ENCODE measurements around the gene DIP2A. TPM values are rescaled to one million over a fixed set of nuclear protein-coding genes. Genes with fewer than 3 reads are reported as not detected.
"Not testable (repeated sequence)": the region's sequence is repeated elsewhere in the genome, so short reads cannot be mapped to it uniquely, and the experiment has no call there.

The DIP2A gene
- total RNA-seq, 1 experiment from 2014 or later: 14.6 TPM

DNA sequence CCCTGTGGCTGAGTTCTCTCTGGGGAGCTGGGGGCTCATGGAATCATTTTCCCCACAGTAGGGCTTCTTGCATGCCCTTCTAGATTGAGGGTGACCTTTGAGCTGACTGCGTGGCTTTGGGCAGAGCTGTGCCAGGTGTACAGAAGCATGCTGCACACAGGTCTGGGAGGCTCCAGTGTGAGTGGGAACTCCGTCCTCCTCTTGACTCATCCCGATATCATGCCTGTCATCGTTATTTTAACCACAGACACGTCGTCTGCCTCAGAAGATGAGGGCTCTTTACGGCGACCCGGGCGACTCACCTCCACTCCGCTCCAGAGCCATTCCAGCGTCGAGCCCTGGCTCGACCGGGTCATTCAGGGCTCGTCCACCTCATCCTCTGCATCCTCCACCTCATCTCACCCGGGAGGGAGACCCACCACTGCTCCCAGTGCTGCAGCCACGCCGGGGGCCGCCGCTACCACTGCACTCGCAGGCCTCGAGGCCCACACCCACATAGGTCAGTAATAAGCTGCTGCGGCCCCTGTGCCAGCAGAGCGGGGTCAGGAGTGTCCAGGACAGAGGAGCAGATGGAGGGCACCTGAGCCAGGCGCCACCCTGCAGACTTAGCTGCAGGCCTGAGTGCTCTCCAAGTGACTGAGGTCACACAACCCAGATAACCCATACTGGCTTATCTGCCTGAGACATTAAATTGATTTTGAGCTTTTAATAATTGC, 39.8 kb downstream of the DIP2A start:
- in situ Hi-C loops (cut with HindIII; ENCODE audit: low pct_unique_long_range_greater_than_20kb, low sequenced_read_pairs): no loop called here
- DNase-seq (ENCODE audit: low read depth): peak; percentile 47

DNA sequence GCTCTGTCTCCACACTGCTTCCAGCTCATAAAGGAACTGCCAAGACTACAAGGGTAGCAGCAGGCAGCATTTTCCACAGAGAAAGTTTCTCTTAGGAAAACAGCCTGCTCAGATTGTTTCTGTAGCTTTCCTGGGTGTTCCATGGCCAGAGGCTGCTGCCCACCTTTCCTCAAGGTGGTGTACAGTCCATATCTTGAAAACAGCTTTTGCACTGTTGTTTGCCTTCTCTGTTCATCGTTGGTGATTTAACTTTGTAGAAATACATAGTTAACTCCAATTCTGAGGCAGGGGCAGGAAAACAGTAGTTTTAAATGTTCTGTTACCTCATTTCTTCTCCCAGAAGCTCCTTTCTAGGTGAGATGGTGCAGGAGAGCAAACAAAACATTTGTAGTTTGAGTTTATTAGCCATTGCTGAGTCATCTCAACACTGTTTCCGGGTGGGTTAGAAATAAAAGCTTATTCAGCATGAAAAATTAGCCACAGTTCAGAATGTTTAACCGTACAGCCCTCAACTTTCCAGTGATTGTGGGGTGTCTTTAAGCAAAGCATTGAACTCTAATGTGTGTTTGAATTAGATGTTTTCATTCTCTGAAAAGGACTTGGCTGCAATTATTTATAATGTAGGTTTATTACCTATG, 41.7 kb downstream of the DIP2A start:
- peak; percentile 35 for DNase-seq (ENCODE audit: low read depth)
- in situ Hi-C loops (cut with HindIII; ENCODE audit: low pct_unique_long_range_greater_than_20kb, low sequenced_read_pairs): no loop called here

DNA sequence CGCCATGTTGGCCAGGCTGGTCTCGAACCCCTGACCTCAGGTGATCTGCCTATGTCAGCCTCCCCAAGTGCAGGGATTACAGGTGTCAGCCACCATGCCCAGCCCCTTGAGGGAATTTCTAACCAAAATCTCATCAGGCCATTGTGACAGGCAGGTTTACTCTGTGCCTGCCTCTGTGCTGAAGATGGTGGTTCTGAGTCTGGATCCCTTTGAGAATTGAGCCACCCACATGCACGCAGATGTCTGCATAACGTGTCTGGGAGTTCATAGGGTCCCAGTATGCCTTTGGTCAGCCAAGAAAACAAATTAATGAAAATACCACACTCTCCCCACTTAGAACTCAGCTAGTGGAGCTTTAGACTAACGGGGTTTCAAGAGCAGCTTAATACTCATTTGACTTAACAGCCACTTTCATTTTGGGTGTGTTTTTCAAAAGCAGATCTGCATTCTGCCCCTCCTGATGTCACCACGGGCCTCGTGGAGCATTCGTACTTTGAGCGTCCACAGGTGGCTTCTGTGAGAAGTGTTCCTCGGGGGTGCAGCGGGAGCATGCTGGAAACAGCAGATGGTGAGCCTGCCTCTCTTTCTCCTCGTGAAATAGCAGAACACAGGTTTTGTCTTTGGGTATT, 45.3 kb downstream of the DIP2A start:
- in situ Hi-C loops (cut with HindIII; ENCODE audit: low pct_unique_long_range_greater_than_20kb, low sequenced_read_pairs): no loop called here
- no peak for DNase-seq (ENCODE audit: low read depth)

DNA sequence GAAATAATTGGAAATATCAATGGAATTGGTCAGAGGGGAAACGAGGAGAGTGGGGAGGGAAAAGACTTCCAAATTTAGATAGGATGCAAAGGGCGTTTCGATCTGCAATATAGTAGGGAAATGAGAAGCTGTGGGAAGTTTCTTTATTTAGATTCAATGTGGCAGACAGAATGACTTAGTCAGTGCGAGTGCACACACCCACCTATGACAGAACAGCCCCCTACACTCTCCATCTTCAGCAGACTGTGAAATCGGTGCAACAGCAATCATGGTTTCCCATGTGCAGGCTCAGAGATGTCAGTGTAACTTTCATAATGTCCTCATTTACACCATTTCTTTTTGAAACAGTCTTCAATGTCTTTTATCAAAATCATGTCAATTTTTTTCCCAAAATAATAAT, 46.0 kb downstream of the DIP2A start:
- in situ Hi-C loops (cut with HindIII; ENCODE audit: low pct_unique_long_range_greater_than_20kb, low sequenced_read_pairs): no loop called here
- no peak for DNase-seq (ENCODE audit: low read depth)

DNA sequence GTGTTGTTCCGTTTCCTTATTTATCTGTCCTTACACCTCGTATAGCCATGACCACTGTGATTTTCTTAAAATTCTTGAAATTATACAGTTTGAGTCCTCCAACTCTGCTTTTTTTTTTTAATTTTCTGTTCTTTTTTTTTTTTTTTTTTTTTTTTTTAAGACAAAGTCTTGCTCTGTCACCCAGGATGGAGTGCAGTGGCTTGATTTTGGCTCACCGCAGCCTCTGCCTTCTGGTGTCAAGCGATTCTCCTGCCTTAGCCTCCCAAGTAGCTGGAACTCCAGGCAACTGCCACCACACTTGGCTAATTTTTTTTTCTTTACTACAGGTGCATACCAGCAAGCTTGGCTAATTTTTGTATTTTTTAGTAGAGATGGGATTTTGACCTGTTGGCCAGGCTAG, 48.9 kb downstream of the DIP2A start:
- no peak for DNase-seq (ENCODE audit: low read depth)
- in situ Hi-C loops (cut with HindIII; ENCODE audit: low pct_unique_long_range_greater_than_20kb, low sequenced_read_pairs): no loop called here

DNA sequence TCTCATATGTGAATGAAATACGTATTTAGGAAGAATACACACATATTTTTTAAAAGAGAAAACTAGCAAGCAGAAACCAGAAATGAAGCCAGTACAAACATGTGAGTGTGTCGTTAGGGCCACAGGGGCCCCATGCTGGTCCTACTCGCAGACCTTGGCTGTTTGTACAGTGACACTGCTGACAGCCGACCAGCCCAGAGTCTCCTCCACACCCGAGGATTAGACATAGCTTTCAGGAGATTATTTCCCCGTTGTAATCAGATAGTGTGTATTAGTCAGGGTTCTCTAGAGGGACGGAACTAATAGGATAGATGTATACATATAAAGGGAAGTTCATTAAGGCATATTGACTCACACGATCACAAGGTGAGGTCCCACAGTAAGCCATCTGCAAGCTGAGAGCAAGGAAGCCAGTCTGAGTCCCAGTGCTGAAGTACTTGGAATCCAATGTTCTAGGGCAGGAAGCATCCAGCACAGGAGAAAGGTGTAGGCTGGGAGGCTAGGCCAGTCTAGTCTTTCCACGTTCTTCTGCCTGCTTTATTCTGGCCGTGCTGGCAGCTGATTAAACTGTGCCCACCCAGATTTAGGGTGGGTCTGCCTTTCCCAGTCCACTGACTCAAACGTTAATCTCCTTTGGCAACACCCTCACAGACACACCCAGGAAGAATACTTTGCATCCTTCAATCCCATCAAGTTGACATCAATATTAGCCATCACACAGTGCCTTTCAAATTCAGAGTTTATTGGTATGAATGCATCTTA, 51.2 kb downstream of the DIP2A start:
- in situ Hi-C loops (cut with HindIII; ENCODE audit: low pct_unique_long_range_greater_than_20kb, low sequenced_read_pairs): no loop called here
- no peak for DNase-seq (ENCODE audit: low read depth)

DNA sequence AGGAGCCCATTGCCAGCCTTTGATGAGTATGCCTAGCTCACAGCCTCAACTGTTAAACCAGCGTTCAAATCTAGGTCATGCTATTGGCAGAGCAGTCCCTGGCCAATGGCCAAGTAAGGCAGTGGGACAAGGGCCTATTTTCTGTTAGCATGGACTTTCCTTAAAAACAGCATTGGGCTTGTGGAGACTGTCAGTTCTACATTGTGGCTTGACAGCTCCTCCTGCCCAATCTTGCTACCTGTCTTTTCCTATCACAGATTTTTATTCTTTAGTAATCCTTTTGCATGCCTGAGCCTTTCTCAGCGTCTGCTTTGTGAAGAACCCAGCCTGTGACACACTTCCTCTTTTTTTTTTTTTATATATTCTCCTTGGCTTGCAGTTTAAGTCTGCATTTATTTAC, 56.4 kb downstream of the DIP2A start:
- in situ Hi-C loops (cut with HindIII; ENCODE audit: low pct_unique_long_range_greater_than_20kb, low sequenced_read_pairs): no loop called here
- DNase-seq (ENCODE audit: low read depth): no peak

DNA sequence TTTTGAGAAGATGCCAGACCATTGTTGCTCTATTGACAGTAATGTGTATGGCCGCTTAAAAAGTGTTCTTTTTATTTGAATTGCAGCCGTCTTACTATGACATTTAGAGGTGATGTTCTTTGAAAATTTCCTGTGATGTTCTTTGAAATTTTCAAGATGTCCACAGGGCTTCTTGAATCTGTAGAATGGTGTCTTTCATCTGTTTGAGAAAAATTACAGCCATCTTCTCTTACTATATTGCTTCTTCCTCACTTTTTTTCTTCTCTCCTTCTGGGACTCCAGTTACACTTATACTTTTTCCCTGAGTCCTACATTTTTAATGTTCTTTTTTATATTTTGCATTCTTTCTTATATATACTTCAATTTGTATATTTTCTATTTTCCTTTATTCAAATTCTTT, 57.4 kb downstream of the DIP2A start:
- DNase-seq (ENCODE audit: low read depth): no peak
- in situ Hi-C loops (cut with HindIII; ENCODE audit: low pct_unique_long_range_greater_than_20kb, low sequenced_read_pairs): no loop called here

DNA sequence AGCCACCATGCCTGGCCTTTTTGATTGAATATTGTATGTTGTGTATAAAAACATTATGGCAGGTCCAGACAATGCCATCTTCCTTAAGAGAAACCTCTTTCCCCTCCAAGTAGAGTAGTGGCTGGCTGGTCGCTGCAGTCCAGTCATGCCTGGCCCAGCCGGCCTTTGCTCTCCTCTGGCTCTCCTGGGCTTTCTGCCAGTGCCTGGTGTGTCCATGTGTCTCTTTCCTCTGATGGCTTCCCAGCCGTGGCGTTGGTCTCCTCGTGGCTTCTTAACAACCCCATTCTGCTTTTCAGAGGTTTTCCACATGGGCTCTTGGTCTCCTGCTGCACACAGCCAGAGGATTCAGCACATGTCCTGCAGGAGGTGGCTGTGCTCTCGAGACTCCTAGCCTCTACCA, 58.7 kb downstream of the DIP2A start:
- DNase-seq (ENCODE audit: low read depth): no peak
- in situ Hi-C loops (cut with HindIII; ENCODE audit: low pct_unique_long_range_greater_than_20kb, low sequenced_read_pairs): no loop called here

DNA sequence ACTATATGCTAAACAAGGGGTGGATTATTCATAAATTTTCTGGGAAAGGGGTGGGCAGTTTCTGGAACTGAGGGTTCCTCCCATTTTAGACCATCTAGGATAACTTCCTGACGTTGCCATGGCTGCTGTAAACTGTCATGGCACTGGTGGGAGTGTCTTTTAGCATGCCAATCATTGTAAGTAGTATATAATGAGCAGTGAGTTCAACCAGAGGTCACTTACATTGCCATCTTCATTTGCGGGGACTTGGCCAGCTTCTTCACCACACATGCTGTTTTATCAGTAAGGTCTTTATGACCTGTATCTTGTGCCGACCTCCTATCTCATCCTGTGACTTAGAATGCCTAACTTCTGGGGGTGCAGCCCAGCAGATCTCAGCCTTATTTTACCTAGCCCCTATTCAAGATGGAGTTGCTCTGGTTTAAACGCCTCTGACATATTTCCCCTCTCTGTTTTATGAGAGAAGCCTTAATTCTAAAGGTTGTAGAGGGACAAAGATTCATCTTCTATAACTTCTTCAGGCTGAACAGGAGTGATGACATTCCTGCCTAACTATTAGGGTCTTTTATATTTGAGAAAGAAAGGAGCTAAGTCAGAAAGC, 60.4 kb downstream of the DIP2A start:
- DNase-seq (ENCODE audit: low read depth): peak; percentile 14

DNA sequence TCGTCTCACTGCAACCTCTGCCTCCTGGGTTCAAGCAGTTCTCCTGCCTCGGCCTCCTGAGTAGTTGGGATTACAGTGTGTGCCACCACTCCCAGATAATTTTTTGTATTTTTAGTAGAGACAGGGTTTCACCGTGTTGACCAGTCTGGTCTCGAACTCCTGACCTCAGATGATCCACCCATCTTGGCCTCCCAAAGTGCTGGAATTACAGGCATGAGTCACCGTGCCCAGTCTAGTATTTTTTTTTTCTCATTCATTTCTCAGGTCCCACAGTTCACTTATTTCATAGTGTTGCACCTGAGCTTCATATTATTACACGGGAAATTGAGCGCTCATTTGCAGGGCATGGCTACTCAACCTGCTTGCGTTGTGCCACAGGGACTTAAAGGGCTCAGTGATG, 68.7 kb downstream of the DIP2A start:
- DNase-seq (ENCODE audit: low read depth); in situ Hi-C loops (cut with HindIII; ENCODE audit: low pct_unique_long_range_greater_than_20kb, low sequenced_read_pairs): not testable (repeated sequence)

More for the DNA sequence above, 60.4 kb downstream of the DIP2A start:
- in situ Hi-C loops (cut with HindIII; ENCODE audit: low pct_unique_long_range_greater_than_20kb, low sequenced_read_pairs): no loop called here

DNA sequence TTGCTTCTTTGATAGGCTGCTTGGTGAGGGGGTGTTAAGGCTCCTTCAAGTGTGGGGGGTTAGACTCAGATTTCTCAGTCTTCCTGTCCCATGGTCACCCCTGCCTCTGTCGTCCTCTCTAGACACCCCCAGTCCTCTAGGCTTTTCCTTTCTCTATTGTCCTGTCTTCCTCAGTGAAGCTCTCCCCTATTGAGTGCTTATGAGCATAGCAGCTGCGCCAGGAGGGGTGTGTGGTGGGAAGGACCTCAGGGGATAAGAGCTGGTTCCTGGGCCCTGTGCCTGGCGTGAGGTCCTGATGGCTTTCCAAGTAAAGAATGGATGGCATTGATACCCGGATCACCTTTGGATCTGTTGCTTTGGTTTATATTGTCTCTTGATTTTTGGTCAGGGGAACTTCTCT, 69.1 kb downstream of the DIP2A start:
- DNase-seq (ENCODE audit: low read depth): no peak
- in situ Hi-C loops (cut with HindIII; ENCODE audit: low pct_unique_long_range_greater_than_20kb, low sequenced_read_pairs): no loop called here

DNA sequence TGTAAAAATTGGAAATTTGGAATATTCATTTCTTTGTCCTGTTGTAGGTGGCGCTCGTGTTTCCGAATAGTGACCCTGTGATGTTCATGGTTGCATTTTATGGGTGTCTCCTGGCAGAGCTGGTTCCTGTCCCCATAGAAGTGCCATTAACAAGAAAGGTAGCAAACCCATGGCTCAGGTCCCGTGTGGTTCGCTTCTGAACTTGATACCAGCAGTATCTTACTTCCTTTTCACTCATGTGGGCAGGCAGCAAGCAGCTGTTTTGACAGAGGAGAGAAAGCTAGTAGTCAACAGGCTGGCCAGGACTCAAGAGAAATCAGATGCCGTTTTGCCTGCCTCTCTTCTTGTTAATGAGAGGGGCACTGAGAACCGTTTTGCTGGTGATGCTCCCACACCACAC, 73.4 kb downstream of the DIP2A start:
- in situ Hi-C loops (cut with HindIII; ENCODE audit: low pct_unique_long_range_greater_than_20kb, low sequenced_read_pairs): no loop called here
- no peak for DNase-seq (ENCODE audit: low read depth)

DNA sequence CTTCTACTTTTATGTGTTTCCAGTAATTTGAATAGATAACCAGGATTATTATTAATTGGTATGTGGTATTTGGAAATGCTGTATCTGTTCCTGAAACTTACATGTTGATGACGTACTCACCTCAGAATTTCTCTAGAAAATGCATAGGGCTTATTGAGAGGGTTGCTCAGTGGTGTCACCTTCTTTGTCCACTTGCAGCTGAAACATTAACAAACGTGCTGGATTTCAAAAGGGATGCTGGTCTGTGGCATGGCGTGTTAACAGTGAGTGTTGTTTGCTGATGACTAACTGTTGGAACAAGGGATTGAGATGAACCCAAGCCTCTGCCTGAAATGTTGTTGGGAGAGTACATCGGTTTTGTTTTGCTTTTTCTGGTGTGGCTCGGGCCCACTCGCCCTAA, 78.3 kb downstream of the DIP2A start:
- in situ Hi-C loops (cut with HindIII; ENCODE audit: low pct_unique_long_range_greater_than_20kb, low sequenced_read_pairs): no loop called here
- DNase-seq (ENCODE audit: low read depth): no peak

DNA sequence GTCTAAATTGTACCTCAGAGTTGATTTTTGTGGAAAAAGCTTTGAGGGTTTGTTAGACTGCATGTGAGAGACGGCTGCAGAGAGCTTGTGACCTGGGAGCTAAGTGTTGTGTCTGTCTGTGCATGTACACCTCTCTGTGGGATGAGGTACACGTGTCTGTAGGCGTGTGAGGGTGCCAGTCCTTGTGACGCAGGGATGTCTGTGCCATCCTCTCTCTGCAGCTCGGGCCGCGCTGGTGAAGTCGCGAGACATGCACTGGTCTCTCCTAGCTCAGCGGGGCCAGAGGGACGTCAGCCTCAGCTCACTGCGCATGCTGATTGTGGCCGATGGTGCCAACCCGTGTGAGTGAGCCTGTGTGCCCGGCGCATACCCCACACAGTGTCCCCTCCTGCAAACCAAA, 79.6 kb downstream of the DIP2A start:
- DNase-seq (ENCODE audit: low read depth): no peak
- in situ Hi-C loops (cut with HindIII; ENCODE audit: low pct_unique_long_range_greater_than_20kb, low sequenced_read_pairs): no loop called here

DNA sequence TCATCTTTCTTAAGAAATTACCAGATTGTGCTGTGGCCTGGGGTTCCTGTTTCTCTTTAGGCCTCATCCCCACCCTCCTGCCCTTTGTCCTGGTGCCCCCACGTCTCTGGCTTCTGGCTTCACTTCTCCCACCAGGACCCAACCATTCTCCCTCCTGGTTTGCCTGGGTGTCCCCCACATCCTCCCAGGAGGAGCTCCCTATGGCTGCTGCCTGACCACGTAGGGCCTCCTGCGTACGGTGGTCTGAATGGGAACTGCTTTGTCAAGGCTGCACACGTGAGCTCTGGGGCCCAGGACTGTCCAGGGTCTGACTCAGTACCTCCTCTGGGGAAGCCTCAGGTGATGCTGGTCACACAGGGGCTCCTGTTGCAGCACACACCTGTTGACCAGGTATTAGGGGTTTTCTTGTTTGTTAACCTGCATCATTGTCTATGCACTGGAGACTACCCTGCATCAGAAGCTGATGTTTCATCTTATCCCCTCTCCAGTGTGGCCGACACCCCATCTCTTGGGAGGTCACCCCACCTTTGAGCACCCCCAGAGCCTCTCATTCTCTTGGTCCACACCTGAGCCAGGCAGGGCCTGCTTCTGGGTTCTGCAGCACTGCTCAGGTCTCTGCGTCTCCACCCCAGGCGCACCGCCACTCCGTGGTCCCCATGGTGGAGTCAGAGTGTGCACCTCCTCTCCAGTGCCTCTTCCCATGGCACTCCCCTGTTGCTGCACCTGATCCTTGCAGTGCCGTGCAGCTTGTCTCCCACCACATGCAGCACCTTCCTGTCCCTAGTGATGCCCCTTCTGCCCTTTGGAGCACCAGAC, 80.4 kb downstream of the DIP2A start:
- DNase-seq (ENCODE audit: low read depth): no peak
- in situ Hi-C loops (cut with HindIII; ENCODE audit: low pct_unique_long_range_greater_than_20kb, low sequenced_read_pairs): no loop called here

DNA sequence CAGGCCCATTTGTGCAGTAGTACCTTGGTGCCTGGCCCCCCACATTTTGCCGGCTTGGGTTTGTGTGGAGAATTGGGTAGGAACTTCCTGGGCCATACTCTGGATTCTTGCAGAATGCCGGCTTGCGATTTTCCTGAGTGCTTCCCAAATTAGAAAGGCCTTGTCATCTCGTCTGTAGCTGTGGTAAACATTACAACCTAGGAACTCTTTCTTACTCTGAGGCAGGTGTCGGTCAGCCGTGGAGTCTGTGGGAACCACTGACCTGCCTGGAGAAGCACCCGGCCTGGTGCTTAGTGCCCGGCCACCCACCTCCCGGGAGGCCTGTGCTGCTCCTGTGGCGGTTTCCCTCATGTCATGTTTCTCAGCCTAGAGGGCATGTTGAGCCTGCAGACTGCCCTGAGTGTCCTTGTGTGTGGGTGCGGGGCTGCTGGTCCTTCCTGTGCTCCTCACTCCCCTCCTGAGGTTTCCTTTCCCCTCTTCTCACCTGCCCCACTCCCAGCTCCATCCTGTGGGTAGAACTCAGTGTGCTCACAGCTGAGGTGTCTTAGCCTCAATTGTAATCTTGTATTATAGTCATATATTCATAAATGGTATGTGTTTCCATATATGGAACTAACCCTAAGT, 81.5 kb downstream of the DIP2A start:
- in situ Hi-C loops (cut with HindIII; ENCODE audit: low pct_unique_long_range_greater_than_20kb, low sequenced_read_pairs): no loop called here
- no peak for DNase-seq (ENCODE audit: low read depth)
